ENCODE results near the gene GALNT10.

GALNT10 gene

DNA sequence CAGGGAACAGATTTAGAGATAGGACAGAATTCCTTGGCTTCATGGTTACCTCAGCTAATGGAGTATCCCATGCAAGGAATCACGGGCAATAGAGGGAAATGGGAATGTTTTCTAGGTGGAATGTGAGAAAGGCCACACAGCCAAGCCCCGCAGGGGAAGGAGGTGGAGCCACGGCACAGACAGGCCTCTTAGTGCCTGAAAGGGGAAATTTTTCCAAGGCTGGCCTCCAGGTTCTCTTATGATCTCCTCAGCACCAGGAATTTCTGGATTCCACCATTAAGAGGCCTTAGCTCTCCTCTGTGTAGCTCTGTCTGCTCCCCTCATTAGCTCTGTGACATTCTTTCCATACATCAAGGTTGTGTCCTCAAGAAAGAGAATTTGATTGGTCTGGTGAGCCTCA, 124.7 kb downstream of the GALNT10 start:
- TF ChIP-seq, protein P1, sequence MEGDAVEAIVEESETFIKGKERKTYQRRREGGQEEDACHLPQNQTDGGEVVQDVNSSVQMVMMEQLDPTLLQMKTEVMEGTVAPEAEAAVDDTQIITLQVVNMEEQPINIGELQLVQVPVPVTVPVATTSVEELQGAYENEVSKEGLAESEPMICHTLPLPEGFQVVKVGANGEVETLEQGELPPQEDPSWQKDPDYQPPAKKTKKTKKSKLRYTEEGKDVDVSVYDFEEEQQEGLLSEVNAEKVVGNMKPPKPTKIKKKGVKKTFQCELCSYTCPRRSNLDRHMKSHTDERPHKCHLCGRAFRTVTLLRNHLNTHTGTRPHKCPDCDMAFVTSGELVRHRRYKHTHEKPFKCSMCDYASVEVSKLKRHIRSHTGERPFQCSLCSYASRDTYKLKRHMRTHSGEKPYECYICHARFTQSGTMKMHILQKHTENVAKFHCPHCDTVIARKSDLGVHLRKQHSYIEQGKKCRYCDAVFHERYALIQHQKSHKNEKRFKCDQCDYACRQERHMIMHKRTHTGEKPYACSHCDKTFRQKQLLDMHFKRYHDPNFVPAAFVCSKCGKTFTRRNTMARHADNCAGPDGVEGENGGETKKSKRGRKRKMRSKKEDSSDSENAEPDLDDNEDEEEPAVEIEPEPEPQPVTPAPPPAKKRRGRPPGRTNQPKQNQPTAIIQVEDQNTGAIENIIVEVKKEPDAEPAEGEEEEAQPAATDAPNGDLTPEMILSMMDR (IDR thresholded peaks at IDR 0.05; ENCODE audit: low read depth, low read length): no peak
- DNase-seq (ENCODE audit: extremely low read depth, low read depth): no peak

DNA sequence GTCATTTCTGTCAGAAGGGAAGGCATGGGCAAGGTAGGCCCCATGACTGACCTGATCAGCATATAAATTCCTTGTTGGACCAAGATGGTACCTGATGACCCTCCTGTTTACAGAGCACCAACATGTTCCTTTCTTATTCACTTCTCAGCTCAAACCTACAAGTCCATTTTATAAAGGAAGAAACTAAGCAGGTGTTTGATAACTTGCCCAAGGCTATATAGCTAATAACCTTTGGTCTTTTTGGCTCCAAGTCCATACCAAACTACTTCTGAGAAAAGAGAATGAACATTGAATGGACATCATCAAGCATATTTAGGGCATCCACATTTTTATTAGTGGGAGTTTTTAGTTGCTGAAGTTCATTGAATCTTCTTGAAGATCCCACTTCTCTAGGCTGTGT, 125.2 kb downstream of the GALNT10 start:
- DNase-seq (ENCODE audit: extremely low read depth, low read depth): no peak
- TF ChIP-seq, protein P1 (IDR thresholded peaks at IDR 0.05; ENCODE audit: low read depth, low read length): no peak

DNA sequence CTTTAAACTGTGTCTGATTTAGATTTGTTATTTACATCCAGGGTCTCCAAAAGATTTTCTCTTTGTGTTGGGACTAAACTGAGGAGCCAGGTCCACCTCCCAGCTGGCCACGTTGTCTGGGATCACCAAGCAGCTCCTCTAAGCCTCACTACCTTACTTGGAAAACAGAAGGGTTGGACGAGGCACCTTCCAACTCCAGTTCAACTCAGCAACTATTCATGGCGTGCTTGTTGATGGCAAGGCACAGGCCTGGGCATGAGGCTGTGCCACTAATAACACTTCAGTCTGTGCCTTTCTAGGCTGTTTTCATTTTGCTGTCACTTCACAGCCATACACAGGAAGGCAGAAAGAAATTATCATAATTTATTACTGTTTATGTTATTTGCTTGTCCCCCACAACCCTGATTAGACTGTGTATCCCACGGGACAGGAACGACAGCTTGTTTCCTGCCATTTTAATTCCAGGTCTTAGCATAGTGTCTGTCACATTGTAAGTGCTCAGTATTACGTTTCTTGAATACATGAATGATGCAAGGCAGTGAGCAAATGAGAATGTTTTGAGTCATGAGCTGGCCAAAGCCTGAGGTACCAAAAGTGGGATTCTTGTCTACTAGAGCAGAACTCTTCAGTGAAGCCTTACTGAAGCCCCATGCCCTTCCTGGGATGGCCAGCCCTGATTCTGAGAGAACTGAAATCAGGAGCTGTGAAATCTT, 125.8 kb downstream of the GALNT10 start:
- TF ChIP-seq, protein P1 (IDR thresholded peaks at IDR 0.05; ENCODE audit: low read depth, low read length): no peak
- DNase-seq (ENCODE audit: extremely low read depth, low read depth): no peak

DNA sequence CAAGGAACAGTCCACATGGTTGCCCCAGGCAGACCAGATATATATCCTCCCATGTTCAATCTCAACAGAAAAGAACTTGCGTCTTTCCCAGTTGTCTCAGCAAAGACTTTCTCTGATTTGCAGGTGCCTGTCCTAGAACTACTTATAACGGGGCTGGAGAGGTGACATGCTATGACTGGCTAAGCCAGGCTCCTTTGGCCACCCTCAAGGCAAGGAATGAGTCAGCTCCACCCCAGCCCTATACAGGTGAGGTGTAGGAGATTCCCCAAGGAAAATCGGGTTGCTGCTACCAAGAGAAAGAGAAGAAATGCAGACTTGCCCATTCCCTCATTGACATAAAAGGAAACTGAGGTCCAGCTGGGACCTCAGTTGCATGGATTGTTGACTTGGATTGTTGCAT, 127.4 kb downstream of the GALNT10 start:
- no peak for DNase-seq (ENCODE audit: extremely low read depth, low read depth)
- TF ChIP-seq, protein P1 (IDR thresholded peaks at IDR 0.05; ENCODE audit: low read depth, low read length): no peak

DNA sequence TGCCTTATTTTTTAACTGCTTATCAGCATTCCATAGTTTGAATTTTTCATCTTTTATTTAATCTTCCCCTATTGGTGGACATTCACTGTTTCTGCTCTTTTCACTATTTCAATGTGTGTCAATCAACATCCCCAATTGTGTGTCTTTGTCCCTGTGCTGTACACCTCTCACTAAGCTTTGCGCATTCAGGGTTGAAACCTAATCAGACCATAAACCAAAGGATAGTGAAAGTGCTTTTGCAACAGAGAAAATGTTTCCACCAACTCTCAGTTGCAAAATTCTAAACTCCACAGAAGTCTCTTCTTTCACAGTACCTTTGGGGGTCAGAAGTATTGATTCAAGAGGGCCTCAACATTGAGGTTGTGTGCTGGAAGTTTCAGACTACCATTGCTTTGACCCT, 128.2 kb downstream of the GALNT10 start:
- DNase-seq (ENCODE audit: extremely low read depth, low read depth): no peak
- TF ChIP-seq, protein P1 (IDR thresholded peaks at IDR 0.05; ENCODE audit: low read depth, low read length): no peak

DNA sequence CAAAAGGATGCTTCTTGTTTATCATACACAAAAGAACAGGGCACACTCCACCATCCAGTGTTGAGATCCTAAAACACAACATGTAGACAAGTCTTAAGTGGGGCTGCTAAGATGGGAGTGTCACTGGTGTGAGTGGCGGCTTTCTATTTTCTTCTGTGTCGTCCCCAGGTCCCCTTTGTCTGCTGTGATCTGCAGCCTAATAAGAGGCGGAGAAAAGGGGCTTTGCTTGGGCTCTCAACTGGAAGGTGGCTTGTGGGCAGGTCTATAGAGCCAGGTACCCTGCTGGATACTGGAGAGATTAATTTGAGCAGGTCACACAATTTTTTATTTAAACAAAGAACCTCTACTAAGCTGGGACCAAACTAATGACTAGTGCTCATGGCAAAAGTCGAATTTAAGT, 129.2 kb downstream of the GALNT10 start:
- no peak for DNase-seq (ENCODE audit: extremely low read depth, low read depth)
- TF ChIP-seq, protein P1 (IDR thresholded peaks at IDR 0.05; ENCODE audit: low read depth, low read length): no peak

DNA sequence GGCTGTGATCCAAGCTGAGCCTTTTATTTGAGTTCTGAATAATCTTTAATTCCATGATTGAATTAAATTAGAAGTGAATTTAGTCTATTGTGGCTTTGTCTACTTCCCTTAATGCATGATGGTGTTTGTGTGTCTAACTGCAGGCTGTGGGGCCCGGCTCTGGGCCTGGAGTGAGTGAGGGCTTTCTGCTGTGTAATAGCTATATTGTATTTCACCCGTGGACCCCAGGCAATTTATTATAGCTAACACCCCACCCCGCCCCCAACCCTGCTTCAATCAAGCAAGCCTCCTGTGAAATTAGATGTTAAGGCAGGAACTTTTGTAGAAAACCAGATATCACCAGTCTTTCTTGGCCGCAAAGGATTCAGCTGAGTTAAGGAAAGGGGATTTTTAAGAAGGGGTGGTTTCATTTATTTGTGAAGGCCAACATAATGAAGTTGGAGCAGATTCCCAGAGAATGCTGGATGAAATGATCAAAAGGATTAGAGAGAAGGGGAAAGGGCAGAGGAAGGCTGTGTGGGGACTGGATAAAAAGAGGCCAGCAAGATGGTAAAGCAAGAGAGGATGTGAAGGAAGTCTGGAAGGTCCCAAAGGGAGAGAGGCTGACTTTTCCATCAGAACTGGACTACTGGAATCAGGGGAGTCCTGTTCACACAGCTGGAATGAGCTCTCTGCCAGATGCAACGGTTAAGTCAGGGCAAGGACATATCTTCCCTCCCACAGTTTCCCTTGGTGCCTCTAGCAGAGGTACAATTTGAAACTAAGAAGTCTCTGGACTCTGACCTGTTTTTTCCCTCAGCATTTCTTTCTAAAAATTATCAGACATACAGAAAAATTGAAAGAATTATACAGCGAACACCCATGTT, 129.9 kb downstream of the GALNT10 start:
- TF ChIP-seq, protein P1 (IDR thresholded peaks at IDR 0.05; ENCODE audit: low read depth, low read length): no peak
- no peak for DNase-seq (ENCODE audit: extremely low read depth, low read depth)
